ENCODE data around the gene TRIP12. TPM values are rescaled to one million over a fixed set of nuclear protein-coding genes. Genes with fewer than 3 reads are reported as not detected.

The TRIP12 gene
- polyA plus RNA-seq, 1 donor from 2014 or later = 57.2 TPM

- Histone ChIP-seq H2AFZ (ENCODE audit: low read depth, low read length) (no peak overlapping the region), H3K4me2 (ENCODE audit: low read length) (no peak overlapping the region), H3K9me2 (ENCODE audit: insufficient read depth, low read length) (no peaks in the 10 kb centered on the region), H3K36me3 (ENCODE audit: insufficient read depth, low read length) (peaks cover 13% of the 10 kb centered on the region), H4K20me1 (ENCODE audit: insufficient read depth) (no peaks in the 10 kb centered on the region), H3K27me3 (ENCODE audit: insufficient read depth, low read depth, low read length) (no peaks in the 10 kb centered on the region), H3K9ac (ENCODE audit: low read length) (no peak overlapping the region), H3K79me2 (replicated peaks; ENCODE audit: insufficient read depth, low read length) (no peaks in the 10 kb centered on the region), H3K9me3 (ENCODE audit: low read length) (no peaks in the 10 kb centered on the region), H3K27ac (ENCODE audit: low read length) (no peak overlapping the region), H3K4me3 (ENCODE audit: low read length) (no peak overlapping the region), H3F3A (ENCODE audit: insufficient read depth, low read length, poor library complexity, severe bottlenecking) (no peaks in the 10 kb centered on the region)
- no peak for TF ChIP-seq RAD21 (conservative IDR thresholded peaks at IDR 0.05)
- no peak for TF ChIP-seq MXI1 (conservative IDR thresholded peaks at IDR 0.05; ENCODE audit: poor library complexity, severe bottlenecking)
- TF ChIP-seq TAF1 (IDR thresholded peaks at IDR 0.05; ENCODE audit: low read depth) = no peak
- TF ChIP-seq CTCF (IDR thresholded peaks at IDR 0.05; ENCODE audit: poor library complexity, severe bottlenecking) = no peak
- no peak for TF ChIP-seq EZH2 (IDR thresholded peaks at IDR 0.05; ENCODE audit: borderline replicate concordance, insufficient read depth, low read length, poor library complexity, severe bottlenecking)
- no peak for TF ChIP-seq POLR2AphosphoS5 (IDR thresholded peaks at IDR 0.05)
- TF ChIP-seq REST (IDR thresholded peaks at IDR 0.05; ENCODE audit: borderline replicate concordance) = no peak
- no peak for TF ChIP-seq SMC3 (conservative IDR thresholded peaks at IDR 0.05; ENCODE audit: poor library complexity)
- TF ChIP-seq EP300 (conservative IDR thresholded peaks at IDR 0.05; ENCODE audit: poor library complexity, severe bottlenecking) = no peak
Observed at GRCh38 chr2:229783108-229783721, 138.6 kb downstream of the TRIP12 start.

GRCh38 chr2:229780856-229781773, 140.7 kb downstream of the TRIP12 start:
- Histone ChIP-seq H3K36me3 (ENCODE audit: insufficient read depth, low read length) (peaks cover 14% of the 10 kb centered on the region), H4K20me1 (ENCODE audit: insufficient read depth) (no peaks in the 10 kb centered on the region), H3K9ac (ENCODE audit: low read length) (no peak overlapping the region), H3K27ac (ENCODE audit: low read length) (no peak overlapping the region), H3K79me2 (replicated peaks; ENCODE audit: insufficient read depth, low read length) (no peaks in the 10 kb centered on the region), H3K9me3 (ENCODE audit: low read length) (no peaks in the 10 kb centered on the region), H3K4me2 (ENCODE audit: low read length) (no peak overlapping the region), H3F3A (ENCODE audit: insufficient read depth, low read length, poor library complexity, severe bottlenecking) (peaks cover 2% of the 10 kb centered on the region), H3K9me2 (ENCODE audit: insufficient read depth, low read length) (no peaks in the 10 kb centered on the region), H3K4me3 (ENCODE audit: low read length) (no peak overlapping the region), H3K27me3 (ENCODE audit: insufficient read depth, low read depth, low read length) (no peaks in the 10 kb centered on the region), H2AFZ (ENCODE audit: low read depth, low read length) (no peak overlapping the region)
- TF ChIP-seq POLR2AphosphoS5 (IDR thresholded peaks at IDR 0.05) (no peak), SMC3 (conservative IDR thresholded peaks at IDR 0.05; ENCODE audit: poor library complexity) (peak; percentile 77), MXI1 (conservative IDR thresholded peaks at IDR 0.05; ENCODE audit: poor library complexity, severe bottlenecking) (no peak), RAD21 (conservative IDR thresholded peaks at IDR 0.05) (peak; percentile 68), EP300 (conservative IDR thresholded peaks at IDR 0.05; ENCODE audit: poor library complexity, severe bottlenecking) (no peak), REST (IDR thresholded peaks at IDR 0.05; ENCODE audit: borderline replicate concordance) (no peak), CTCF (IDR thresholded peaks at IDR 0.05; ENCODE audit: poor library complexity, severe bottlenecking) (peak; percentile 87), TAF1 (IDR thresholded peaks at IDR 0.05; ENCODE audit: low read depth) (no peak), EZH2 (IDR thresholded peaks at IDR 0.05; ENCODE audit: borderline replicate concordance, insufficient read depth, low read length, poor library complexity, severe bottlenecking) (no peak)

Measured in neural cell (in vitro differentiated cells).